HCT116 (cell line): ENCODE measurements around the gene FGGY. TPM values are rescaled to one million over a fixed set of nuclear protein-coding genes. Genes with fewer than 3 reads are reported as not detected.

Source experiments
- ATAC-seq: fragments of 200-7000 bp; cut with Tn5 transposase; 2 replicates; pipeline ENCODE4 v1.9.1; 2020; ENCODE audit warnings: mild to moderate bottlenecking, moderate library complexity
- BruUV-seq: library from RNA; stranded (reverse); fragments of 400-500 nt; replicated peaks from 2 replicates; lab custom pipeline; 2021; lab: Mats Ljungman, UMichigan
- CTCF ChIA-PET: fragments of 300-600 bp; sonication (Branson Sonifier 250); formaldehyde crosslinking; loops from one replicate; lab custom pipeline; 2021; ENCODE audit warnings: antibody characterized with exemption; lab: Charles Lee
- POLR2A ChIA-PET: fragments of 300-600, 350-600 bp; sonication (Branson Sonifier 250); formaldehyde crosslinking; loops from one replicate; lab custom pipeline; 2021; ENCODE audit warnings: antibody characterized with exemption; lab: Charles Lee
- RAD21 ChIA-PET, 2 experiments: fragments of 300-600 bp; sonication (Branson Sonifier 250); formaldehyde crosslinking; loops; one replicate each; lab custom pipeline; 2023; ENCODE audit warnings: low total read pairs in 2 of 2; ENCODE audit not compliant: uncharacterized antibody in 2 of 2, unreplicated experiment in 2 of 2, low non-redundant PET in 1 of 2; lab: Charles Lee
- DNase-seq: peaks from one replicate; pipeline ENCODE4 v3.0.0-alpha.2; 2010; ENCODE audit warnings: low read depth, low spot score
- H2AFZ ChIP-seq: fragments of 200-600 bp; shearing (Covaris generic), sonication (generic); 2 replicates; pipeline ENCODE4 v1.6.1; 2017; ENCODE audit warnings: low read depth, mixed run types, mixed read lengths, antibody characterized with exemption, low read length; ENCODE audit not compliant: poor library complexity, severe bottlenecking
- H3K27ac ChIP-seq: 2 replicates; pipeline ENCODE4 v1.5.1; 2012; ENCODE audit warnings: low read depth, low read length
- H3K27me3 ChIP-seq: fragments of 200-600 bp; sonication (generic); 2 replicates; pipeline ENCODE4 v1.6.1; 2016; ENCODE audit warnings: mixed run types, low read length, mixed read lengths; ENCODE audit not compliant: insufficient read depth
- H3K36me3 ChIP-seq, 2 experiments: fragments of 200-500 bp in 1 of 2; fragments of 200-600 bp in 1 of 2; sonication (Bioruptor generic) in 1 of 2; sonication (generic) in 1 of 2; 2 replicates each; pipeline versions ENCODE4 v1.5.1 to v1.6.1; 2014 to 2016; ENCODE audit warnings: low read length in 2 of 2, inconsistent platforms in 1 of 2, mixed read lengths in 1 of 2, mixed run types in 1 of 2; ENCODE audit not compliant: insufficient read depth in 2 of 2, control insufficient read depth in 1 of 2
- H3K4me1 ChIP-seq, 2 experiments: fragments of 200-600 bp in 1 of 2; sonication (generic) in 1 of 2; 2 replicates each; pipeline versions ENCODE4 v1.5.1 to v1.6.1; 2012 to 2017; ENCODE audit warnings: low read length in 2 of 2, inconsistent platforms in 1 of 2, mild to moderate bottlenecking in 1 of 2, mixed read lengths in 1 of 2, mixed run types in 1 of 2, moderate library complexity in 1 of 2; ENCODE audit not compliant: insufficient read depth in 2 of 2, control insufficient read depth in 1 of 2
- H3K4me2 ChIP-seq: fragments of 200-600 bp; sonication (generic); 2 replicates; pipeline ENCODE4 v1.6.1; 2017; ENCODE audit warnings: mixed run types, low read length, mixed read lengths
- H3K4me3 ChIP-seq, 2 experiments: fragments of 200-600 bp in 1 of 2; sonication (generic) in 1 of 2; replicated peaks in 1 of 2; 2 replicates each; pipeline ENCODE4 v1.5.1; 2011 to 2016; ENCODE audit warnings: low read length in 2 of 2, control low read depth in 1 of 2, low read depth in 1 of 2, mild to moderate bottlenecking in 1 of 2, mixed read lengths in 1 of 2, mixed run types in 1 of 2
- H3K79me2 ChIP-seq: fragments of 200-600 bp; sonication (generic); 2 replicates; pipeline ENCODE4 v1.6.1; 2017; ENCODE audit warnings: mild to moderate bottlenecking, mixed run types, low read length, moderate library complexity, mixed read lengths; ENCODE audit not compliant: insufficient read depth
- H3K9ac ChIP-seq: fragments of 200-600 bp; sonication (generic); 2 replicates; pipeline ENCODE4 v1.6.1; 2016; ENCODE audit warnings: low read length, mixed read lengths
- H3K9me2 ChIP-seq: fragments of 200-600 bp; sonication (generic), shearing (Covaris generic); 2 replicates; pipeline ENCODE4 v1.6.1; 2017; ENCODE audit warnings: mixed run types, mild to moderate bottlenecking, moderate library complexity; ENCODE audit not compliant: insufficient read depth
- H3K9me3 ChIP-seq, 2 experiments: fragments of 200-500 bp in 1 of 2; fragments of 200-600 bp in 1 of 2; sonication (Bioruptor generic) in 1 of 2; sonication (generic) in 1 of 2; 2 replicates each; pipeline ENCODE4 v1.6.1; 2014 to 2017; ENCODE audit warnings: low read length in 2 of 2, mixed read lengths in 2 of 2, inconsistent platforms in 1 of 2, low read depth in 1 of 2, mild to moderate bottlenecking in 1 of 2, mixed run types in 1 of 2, moderate library complexity in 1 of 2; ENCODE audit not compliant: control insufficient read depth in 1 of 2, insufficient read depth in 1 of 2
- H4K20me1 ChIP-seq: fragments of 200-600 bp; sonication (generic), shearing (Covaris generic); 2 replicates; pipeline ENCODE4 v1.6.1; 2017; ENCODE audit warnings: mixed run types, mild to moderate bottlenecking, moderate library complexity; ENCODE audit not compliant: insufficient read depth
- ATF3 ChIP-seq: IDR thresholded peaks from 2 replicates; pipeline ENCODE4 v1.6.1; 2012
- CBX3 ChIP-seq: IDR thresholded peaks from 2 replicates; pipeline ENCODE4 v1.6.1; 2012; ENCODE audit warnings: low read depth
- EGR1 ChIP-seq: IDR thresholded peaks from 2 replicates; pipeline ENCODE4 v1.6.1; 2012; ENCODE audit warnings: low read depth
- ELF1 ChIP-seq: IDR thresholded peaks from 2 replicates; pipeline ENCODE4 v1.6.1; 2012; ENCODE audit warnings: low read depth, borderline replicate concordance
- JUND ChIP-seq: IDR thresholded peaks from 2 replicates; pipeline ENCODE4 v1.6.1; 2012
- REST ChIP-seq: IDR thresholded peaks from 2 replicates; pipeline ENCODE4 v1.6.1; 2012; ENCODE audit warnings: low read depth
- SIN3A ChIP-seq: IDR thresholded peaks from 2 replicates; pipeline ENCODE4 v1.6.1; 2012; ENCODE audit warnings: low read depth
- SP1 ChIP-seq: IDR thresholded peaks from 2 replicates; pipeline ENCODE4 v1.6.1; 2012; ENCODE audit warnings: low read depth
- TCF7L2 ChIP-seq: IDR thresholded peaks from 2 replicates; pipeline ENCODE4 v1.7.0; 2011; ENCODE audit warnings: borderline replicate concordance, inconsistent platforms; ENCODE audit not compliant: insufficient read depth, insufficient read length; ENCODE audit errors: extremely low read depth
- ZBTB33 ChIP-seq: IDR thresholded peaks from 2 replicates; pipeline ENCODE4 v1.6.1; 2011; ENCODE audit warnings: mild to moderate bottlenecking, low read length, moderate library complexity; ENCODE audit not compliant: insufficient replicate concordance; ENCODE audit errors: extremely low read depth
- ZNF274 ChIP-seq: fragments of 200-500 bp; sonication (Bioruptor generic); IDR thresholded peaks from 2 replicates; pipeline ENCODE4 v1.6.1; 2014; ENCODE audit warnings: mild to moderate bottlenecking, low read depth, low read length, inconsistent platforms
- intact Hi-C: fragments of 100-400 bp; cut with micrococcal nuclease; formaldehyde crosslinking; loops from 2 replicates; pipeline ENCODE4 v1.10.0; 2022
- total RNA-seq: library from RNA; stranded (reverse); gene quantifications from one replicate; pipeline ENCODE4 v1.2.1, GENCODE V29; 2021; ENCODE audit not compliant: unreplicated experiment

Gene FGGY
- total RNA-seq, 1 experiment from 2014 or later: 10.6 TPM

GRCh38 chr1:59322814-59323213 lies 25.9 kb downstream of the FGGY start (continued):
- TF ChIP-seq ZNF274 (no peak), SP1 (no peak), ELF1 (no peak)

GRCh38 chr1:59323879-59324278 lies 27.0 kb downstream of the FGGY start:
- Histone ChIP-seq H3K4me1 (no peaks in the 10 kb centered on the region), H3K4me3 (no peak overlapping the region), H3K27me3 (no peaks in the 10 kb centered on the region), H3K4me2 (no peak overlapping the region), H3K9me2 (no peaks in the 10 kb centered on the region), H3K9me3 (no peaks in the 10 kb centered on the region)
- no peak for DNase-seq
- TF ChIP-seq TCF7L2: no peak
- no peak for TF ChIP-seq CBX3
- TF ChIP-seq ATF3: no peak
- TF ChIP-seq, all 23 proteins: peak for 0
- H3K9ac ChIP-seq: no peak overlapping the region
- no peaks in the 10 kb centered on the region for H3K79me2 ChIP-seq
- no peaks in the 10 kb centered on the region for H3K36me3 ChIP-seq
- no peaks in the 10 kb centered on the region for H4K20me1 ChIP-seq
- intact Hi-C loops: no loop called here
- ChIA-PET RAD21 (no interaction called here), CTCF (interaction anchor here (0.6 kb wide), 1 partner anchor 555 kb away, joined by 3 read pairs; no protein-coding TSS in a partner anchor), POLR2A (no interaction called here)
- no peak for ATAC-seq
- no peak overlapping the region for H3K27ac ChIP-seq
- BruUV-seq: no TSS peak
- H2AFZ ChIP-seq: no peak overlapping the region

- BruUV-seq: no TSS peak
- no peak for TF ChIP-seq REST
- TF ChIP-seq ZBTB33: no peak
- no peak for TF ChIP-seq SIN3A
- TF ChIP-seq EGR1: no peak
- no peak for TF ChIP-seq JUND
- Histone ChIP-seq H3K4me2 (no peak overlapping the region), H3K9ac (no peak overlapping the region), H4K20me1 (no peaks in the 10 kb centered on the region), H2AFZ (no peak overlapping the region), H3K9me3 (no peaks in the 10 kb centered on the region), H3K79me2 (no peaks in the 10 kb centered on the region), H3K27me3 (no peaks in the 10 kb centered on the region), H3K4me3 (no peak overlapping the region), H3K27ac (no peak overlapping the region), H3K4me1 (no peaks in the 10 kb centered on the region), H3K36me3 (no peaks in the 10 kb centered on the region), H3K9me2 (no peaks in the 10 kb centered on the region)
- RAD21 ChIA-PET: no interaction called here
- DNase-seq (no peak), ATAC-seq (no peak)
- intact Hi-C loops: no loop called here
- CTCF ChIA-PET: no interaction called here
- POLR2A ChIA-PET: no interaction called here
These were observed 31.5 kb downstream of the FGGY start for GRCh38 chr1:59328353-59328752.
